ENCODE results near the gene TSPAN18. TPM values are rescaled to one million over a fixed set of nuclear protein-coding genes. Genes with fewer than 3 reads are reported as not detected.

The TSPAN18 gene
- total RNA-seq, 1 donor from 2014 or later: 13.9 TPM

- FAIRE-seq: no peak
- DNase-seq (ENCODE audit: low spot score in 2 of 2): no peak
Observed at GRCh38 chr11:44964526-44965209, 237.9 kb downstream of the TSPAN18 start.

DNA sequence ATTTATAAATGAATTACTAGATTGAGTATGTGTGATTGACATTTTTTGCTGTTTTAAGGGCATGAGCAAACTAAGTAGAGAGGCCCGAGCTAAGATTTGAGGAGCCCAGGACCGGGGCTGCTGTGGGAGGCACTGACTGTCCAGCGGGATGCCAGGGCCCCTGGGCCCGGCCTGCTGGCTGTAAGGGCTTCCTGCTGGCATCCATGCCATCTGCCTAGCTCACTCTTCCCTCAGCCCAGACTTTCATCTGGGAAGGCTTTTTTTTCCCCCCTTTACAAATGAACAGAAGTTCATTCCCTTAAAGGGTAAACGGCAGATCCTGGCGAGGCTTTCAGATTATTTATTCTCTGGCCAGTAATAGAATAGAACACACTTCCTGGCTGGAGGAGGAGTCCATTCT, 239.9 kb downstream of the TSPAN18 start:
- FAIRE-seq: no peak
- no peak for DNase-seq (ENCODE audit: low spot score in 2 of 2)

GRCh38 chr11:44967930-44968496, 241.3 kb downstream of the TSPAN18 start:
- FAIRE-seq: no peak

GRCh38 chr11:44968510-44968909, 241.7 kb downstream of the TSPAN18 start:
- no peak for FAIRE-seq
- DNase-seq (ENCODE audit: low spot score in 2 of 2): no peak

More at GRCh38 chr11:44967930-44968496, 241.3 kb downstream of the TSPAN18 start:
- DNase-seq (ENCODE audit: low spot score in 2 of 2): no peak

DNA sequence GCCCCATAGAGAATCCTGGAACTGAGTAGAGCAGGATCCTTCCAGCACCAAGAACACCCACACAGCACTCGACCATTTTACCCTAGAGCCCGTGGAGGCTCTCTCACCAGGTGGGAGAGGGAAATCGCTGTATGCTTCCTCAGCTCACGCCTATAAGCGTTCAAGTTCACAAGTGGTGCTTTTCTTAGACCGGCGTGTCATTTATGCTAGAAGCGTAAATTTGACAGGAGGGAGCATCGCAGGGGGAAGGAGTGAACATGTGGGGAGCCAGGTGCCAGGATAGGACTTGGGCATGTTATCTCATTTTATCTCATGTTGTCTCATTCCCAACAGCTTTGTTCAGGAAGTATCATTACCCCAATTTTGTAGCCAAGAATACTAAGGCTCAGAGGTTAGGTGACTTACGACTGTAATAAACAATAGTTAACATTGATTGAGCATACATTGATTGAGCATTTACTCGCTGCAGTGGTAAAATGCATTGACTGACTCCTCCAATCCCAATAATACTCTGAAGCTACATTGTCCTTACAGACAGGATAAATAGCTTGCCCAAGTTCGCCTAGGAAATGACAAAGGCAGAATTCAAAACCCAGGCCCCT, 243.0 kb downstream of the TSPAN18 start:
- DNase-seq (ENCODE audit: low spot score in 2 of 2) (no peak), FAIRE-seq (no peak)

DNA sequence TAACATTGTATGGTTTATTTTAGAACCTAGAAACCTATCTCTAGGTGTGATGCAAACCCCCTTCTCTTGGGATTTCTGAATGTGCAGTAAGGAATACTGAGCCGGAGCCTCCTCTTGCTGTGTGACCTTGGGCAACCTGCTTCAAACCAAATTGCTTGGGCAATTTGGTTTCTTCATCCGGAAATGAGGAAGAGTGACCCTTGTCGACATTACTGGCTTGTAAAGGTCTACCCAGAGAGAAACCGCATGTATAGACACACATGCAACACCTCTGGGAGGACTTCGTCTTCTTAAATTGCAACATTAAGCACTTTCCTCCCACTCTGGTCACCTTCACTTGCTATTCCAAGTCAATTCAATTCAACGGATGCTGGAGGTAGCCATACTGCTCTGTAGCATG, 243.5 kb downstream of the TSPAN18 start:
- FAIRE-seq: no peak

GRCh38 chr11:44971185-44971584, 244.4 kb downstream of the TSPAN18 start:
- FAIRE-seq: no peak
- DNase-seq (ENCODE audit: low spot score in 2 of 2): no peak

More for the DNA sequence above, 243.5 kb downstream of the TSPAN18 start:
- no peak for DNase-seq (ENCODE audit: low spot score in 2 of 2)

DNA sequence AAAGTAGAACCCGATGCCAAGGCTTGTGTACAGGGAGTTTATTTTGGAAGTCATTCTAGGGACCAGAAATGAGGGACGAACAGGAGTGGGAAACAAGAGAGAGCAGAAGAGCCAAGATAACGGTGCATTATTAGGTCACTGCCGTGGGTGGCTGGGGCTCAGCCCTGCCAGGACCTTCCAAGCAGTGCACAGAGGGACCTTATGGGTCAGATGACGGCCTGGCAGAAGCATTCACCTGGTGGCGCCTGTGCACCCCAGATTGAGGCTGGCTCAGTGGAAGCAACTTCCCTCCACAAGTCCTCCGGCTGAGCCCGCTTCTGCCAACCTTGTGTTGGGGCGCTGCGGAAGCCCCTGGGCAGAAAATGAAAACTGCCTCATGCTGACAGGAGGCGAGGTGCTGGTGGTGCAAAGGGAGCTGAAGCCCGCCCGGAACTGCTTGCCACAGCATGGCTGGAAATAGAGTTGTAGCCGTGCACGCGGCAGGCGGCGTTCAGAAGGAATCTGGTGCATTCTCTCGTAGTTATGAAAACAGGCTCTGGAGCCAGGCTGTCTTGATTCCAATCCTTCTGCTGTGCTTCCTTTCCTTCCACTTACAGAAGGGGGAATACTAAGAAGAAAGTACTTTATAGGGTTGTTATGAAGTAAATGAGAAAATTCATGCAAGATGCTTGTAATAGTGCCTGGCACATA, 246.1 kb downstream of the TSPAN18 start:
- FAIRE-seq (no peak), DNase-seq (ENCODE audit: low spot score in 2 of 2) (no peak)

DNA sequence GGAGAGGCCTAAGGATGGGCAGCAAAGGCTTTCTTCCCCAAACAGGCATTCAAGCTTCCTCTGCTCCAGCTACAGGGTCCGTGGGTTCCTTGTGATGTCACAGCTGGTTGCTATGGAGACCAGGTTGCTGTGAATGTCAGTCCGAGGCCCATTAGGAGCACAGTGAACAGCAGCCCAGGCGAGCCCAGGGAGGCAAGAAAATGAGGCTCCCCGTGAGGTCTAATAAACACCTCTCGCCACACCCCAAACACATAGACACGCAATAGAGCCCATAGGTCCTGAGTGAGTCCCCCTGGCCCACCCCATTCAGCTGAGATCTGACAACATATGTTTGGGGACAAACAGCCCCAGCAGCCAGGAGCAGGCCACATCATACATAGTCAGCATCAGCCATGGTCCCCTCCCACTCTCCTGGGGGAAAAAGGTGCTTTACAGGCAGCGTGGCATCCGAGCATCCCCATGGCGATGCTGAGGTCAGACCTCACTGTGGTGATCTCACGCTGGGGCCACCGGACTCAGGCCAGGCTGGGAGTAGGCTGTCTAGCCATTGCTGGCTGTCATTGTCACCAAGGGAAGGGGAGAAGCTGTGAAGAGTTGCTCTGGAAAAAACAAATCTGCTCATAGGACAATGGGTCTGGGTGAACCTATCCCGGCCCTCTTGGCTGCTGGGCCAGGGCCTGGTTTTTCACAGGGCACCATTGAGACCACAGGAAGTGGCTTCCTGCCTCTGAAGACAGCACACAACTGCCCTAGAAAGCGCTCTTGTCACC, 247.1 kb downstream of the TSPAN18 start:
- FAIRE-seq: no peak
- DNase-seq (ENCODE audit: low spot score in 2 of 2): no peak

DNA sequence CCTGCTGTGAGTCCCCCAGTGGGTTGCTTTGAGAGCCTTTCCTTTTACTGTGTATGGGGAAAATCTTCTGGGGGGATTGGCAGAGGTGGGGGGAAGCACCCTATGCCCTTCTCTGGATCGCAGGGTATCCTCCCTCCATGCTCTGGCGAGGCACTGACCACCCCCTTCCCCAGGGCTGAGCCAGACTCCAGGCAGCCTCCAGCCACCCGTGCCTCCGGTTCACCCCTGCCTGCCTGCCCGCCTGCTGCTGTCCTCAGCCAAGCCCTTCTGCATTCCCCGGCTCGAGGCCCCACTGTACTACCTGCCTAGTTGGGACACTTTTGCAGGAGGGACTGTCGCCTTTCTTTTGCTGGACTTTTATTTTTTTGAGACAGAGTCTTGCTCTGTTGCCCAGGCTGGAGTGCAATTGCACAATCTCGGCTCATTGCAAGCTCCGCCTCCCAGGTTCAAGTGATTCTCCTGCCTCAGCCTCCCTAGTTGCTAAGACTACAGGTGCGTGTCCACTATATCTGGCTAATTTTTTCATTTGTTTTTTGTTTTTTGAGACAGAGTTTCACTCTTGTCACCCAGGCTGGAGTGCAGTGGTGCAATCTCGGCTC, 247.7 kb downstream of the TSPAN18 start:
- FAIRE-seq (no peak), DNase-seq (ENCODE audit: low spot score in 2 of 2) (no peak)

- no peak for DNase-seq (ENCODE audit: low spot score in 2 of 2)
- no peak for FAIRE-seq
Observed at GRCh38 chr11:44976576-44976975, 249.8 kb downstream of the TSPAN18 start.

DNA sequence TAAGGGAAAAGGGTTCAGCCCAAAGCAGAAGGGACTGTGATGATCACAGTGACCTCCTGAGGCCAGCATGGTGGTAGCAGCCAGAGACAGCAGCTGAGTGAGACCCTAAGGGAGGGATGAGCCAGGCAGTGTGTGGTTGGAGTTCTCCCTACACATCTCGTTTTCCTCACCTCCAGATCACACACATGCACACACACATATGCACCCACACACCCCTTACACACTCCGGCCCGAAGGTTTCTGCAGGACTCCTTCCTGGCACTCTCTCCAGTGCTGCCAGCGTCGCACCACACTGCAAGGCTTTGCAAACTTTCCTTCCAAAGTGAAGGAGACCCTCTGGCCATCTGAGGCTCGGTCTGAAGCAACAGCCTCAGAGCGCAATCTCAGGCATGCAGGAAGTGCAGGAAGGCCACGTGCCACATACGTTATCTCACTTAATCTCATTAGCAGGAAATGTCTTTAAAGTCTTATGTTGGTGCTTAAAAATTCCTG, 250.8 kb downstream of the TSPAN18 start:
- FAIRE-seq (no peak), DNase-seq (ENCODE audit: low spot score in 2 of 2) (no peak)

DNA sequence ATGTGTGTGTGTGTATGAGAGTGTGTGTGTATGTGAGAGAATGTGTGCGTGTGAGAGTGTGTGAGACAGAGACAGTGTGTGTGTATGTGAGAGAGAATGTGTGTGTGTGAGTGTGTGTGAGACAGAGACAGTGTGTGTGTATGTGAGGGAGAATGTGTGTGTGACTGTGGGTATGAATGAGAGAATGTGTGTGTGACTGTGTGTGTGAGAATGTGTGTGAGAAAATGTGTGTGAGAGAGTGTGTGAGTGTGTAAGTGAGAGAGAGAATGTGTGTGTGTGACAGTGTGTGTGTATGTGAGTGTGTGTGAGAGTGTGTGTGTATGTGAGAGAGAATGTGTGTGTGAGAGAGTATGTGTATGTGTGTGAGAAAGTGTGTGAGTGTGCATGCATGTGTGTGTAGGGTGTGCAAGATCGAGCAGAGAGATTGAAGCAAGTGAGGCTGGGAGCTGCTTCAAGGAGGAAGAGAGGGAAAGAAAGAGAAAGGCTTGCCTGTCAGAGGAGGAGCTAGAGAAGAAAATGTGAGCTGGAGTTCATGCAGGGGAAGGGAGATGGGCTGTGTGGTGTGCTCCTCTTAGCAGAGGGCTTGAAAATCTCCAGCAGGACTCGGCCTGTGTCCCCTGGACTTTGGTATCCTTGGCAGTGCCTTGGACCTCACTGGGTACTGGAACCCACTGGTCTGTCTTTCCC, 251.7 kb downstream of the TSPAN18 start:
- FAIRE-seq: no peak
- no peak for DNase-seq (ENCODE audit: low spot score in 2 of 2)

GRCh38 chr11:44978961-44979331, 252.2 kb downstream of the TSPAN18 start:
- FAIRE-seq: no peak
- no peak for DNase-seq (ENCODE audit: low spot score in 2 of 2)

DNA sequence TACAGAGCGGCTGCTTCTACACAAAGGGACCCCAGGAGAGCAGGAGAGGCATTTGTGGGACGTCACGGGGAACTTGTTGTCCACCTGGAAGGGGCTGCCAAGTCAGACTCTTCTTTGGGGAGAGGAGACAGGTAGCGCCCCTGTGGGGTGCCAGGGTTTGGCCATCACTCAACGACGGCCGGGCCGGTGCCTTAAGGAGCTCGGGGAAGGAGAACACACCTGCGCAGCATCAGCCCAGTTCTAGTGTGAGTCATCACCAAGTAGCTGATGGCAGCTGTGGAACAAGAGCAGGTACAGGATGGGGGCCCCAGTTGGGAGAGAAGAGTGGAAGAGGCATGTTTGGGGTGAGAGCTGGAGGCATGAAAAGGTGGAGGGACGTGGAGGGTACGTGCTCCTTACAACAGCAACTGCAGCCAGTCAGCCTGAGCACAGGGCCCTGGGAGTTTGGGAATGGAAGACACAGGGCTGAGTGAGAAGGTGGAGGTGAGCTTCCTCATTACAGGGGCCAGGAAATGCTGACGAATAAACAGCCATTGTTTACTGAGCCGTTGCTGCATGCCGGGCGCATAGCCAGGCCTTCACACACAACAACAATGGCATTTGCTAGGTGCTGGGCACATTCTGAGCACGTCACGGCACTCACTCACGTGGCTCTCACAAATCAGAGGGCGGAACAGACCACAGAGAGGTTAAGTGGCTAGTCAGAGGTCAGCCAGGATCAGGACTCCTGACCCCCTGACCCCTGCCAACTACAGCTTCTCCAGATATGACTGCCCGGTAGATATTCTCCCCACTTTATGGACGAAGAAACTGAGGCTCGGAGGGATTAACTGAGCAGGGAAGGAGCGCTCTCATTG, 253.0 kb downstream of the TSPAN18 start:
- FAIRE-seq (no peak), DNase-seq (ENCODE audit: low spot score in 2 of 2) (no peak)

DNA sequence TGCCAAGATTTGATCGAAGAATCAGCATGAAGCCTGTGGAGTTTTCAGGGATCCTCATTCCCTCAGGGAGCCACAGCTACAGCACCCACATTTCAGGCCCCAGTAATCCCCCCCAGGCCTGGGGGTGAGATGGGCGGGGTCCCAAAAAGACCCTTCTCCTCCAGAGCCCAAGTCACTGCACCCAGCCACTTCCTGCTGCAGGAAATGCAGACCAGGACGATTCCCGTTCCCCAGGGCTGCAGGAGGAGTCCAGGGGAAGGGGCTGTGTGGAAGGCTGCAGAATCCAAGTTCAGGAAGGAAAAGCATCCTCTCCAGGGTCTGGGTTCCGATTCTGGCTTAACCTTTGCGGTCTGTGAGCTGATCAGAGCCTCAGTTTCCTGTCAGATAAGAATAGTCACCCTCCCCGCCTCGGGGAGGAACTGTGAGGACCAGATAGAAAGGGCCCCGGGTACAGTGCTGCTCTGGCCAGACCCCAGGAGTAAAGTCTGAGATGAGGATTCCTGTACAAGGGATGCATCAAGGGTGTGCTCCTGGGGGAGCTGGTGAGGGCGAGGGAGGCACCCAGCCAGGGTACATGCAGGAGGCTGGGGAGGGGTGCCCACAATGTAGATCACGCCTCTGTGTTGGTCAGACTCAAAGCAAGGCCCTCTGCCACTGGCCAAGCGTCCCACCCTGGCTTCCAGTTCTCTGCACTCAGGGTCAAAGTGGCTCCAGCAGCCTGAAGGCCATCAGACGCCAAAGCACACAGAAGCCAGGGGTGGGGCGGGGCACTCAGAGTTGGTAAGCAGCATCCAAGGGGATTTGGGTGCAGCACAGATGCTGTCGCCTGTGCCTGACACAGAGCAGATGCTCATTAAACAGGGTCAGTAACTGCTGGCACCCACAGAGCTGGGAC, 254.0 kb downstream of the TSPAN18 start:
- no peak for DNase-seq (ENCODE audit: low spot score in 2 of 2)
- FAIRE-seq: no peak
